IgD-negative memory B cell (primary cell): ENCODE results near the gene ZBTB38. TPM values are rescaled to one million over a fixed set of nuclear protein-coding genes. Genes with fewer than 3 reads are reported as not detected.

ENCODE experiments used
- H3K27ac Mint-ChIP-seq, 3 donors: one replicate each; pipeline ENCODE4 v1.8.0; 2020 to 2022; ENCODE audit warnings: mild to moderate bottlenecking in 3 of 3, mixed read lengths in 3 of 3, moderate library complexity in 1 of 3
- H3K27me3 Mint-ChIP-seq: one replicate; pipeline ENCODE4 v1.8.0; 2021; ENCODE audit warnings: mixed read lengths
- H3K36me3 Mint-ChIP-seq: one replicate; pipeline ENCODE4 v1.8.0; 2020; ENCODE audit warnings: mild to moderate bottlenecking, mixed read lengths
- H3K4me1 Mint-ChIP-seq, 3 donors: one replicate each; pipeline ENCODE4 v1.8.0; 2020 to 2022; ENCODE audit warnings: mixed read lengths in 3 of 3, mild to moderate bottlenecking in 1 of 3
- H3K4me3 Mint-ChIP-seq, 4 donors: one replicate each; pipeline ENCODE4 v1.8.0; 2020 to 2022; ENCODE audit warnings: mild to moderate bottlenecking in 4 of 4, mixed read lengths in 4 of 4, moderate library complexity in 3 of 4
- H3K9me3 Mint-ChIP-seq, 3 donors: one replicate each; pipeline ENCODE4 v1.8.0; 2020 to 2021; ENCODE audit warnings: mixed read lengths in 3 of 3, mild to moderate bottlenecking in 1 of 3
- polyA plus RNA-seq: library from polyadenylated mRNA; unstranded; fragments of 300-500 nt; fragmentation: Illumina TruSeq; gene quantifications from one replicate; pipeline ENCODE4 v1.2.3, GENCODE V29; 2021

The ZBTB38 gene
- polyA plus RNA-seq, 1 donor from 2014 or later = 113 TPM

- Mint-ChIP-seq H3K27ac (no peak overlapping the region), H3K4me3 (no peak overlapping the region), H3K27me3 (peaks cover 3% of the 10 kb centered on the region), H3K36me3 (no peaks in the 10 kb centered on the region), H3K4me1 (peaks cover 0 to 3% (median 0%) of the 10 kb centered on the region in 3 donors), H3K9me3 (peaks cover 2 to 5% (median 2%) of the 10 kb centered on the region in 3 donors)
Measured at GRCh38 chr3:141349711-141350110, 18.6 kb upstream of the ZBTB38 start.

GRCh38 chr3:141350666-141351065, 17.6 kb upstream of the ZBTB38 start:
- Mint-ChIP-seq H3K27me3 (peaks cover 3% of the 10 kb centered on the region), H3K4me3 (no peak overlapping the region), H3K4me1 (no peaks in the 10 kb centered on the region), H3K27ac (no peak overlapping the region), H3K36me3 (no peaks in the 10 kb centered on the region), H3K9me3 (peaks cover 2 to 5% (median 2%) of the 10 kb centered on the region in 3 donors)

GRCh38 chr3:141352262-141352984, 15.9 kb upstream of the ZBTB38 start:
- Mint-ChIP-seq H3K9me3 (peaks cover 2 to 5% (median 2%) of the 10 kb centered on the region in 3 donors), H3K4me1 (no peaks in the 10 kb centered on the region), H3K36me3 (no peaks in the 10 kb centered on the region), H3K4me3 (no peak overlapping the region), H3K27me3 (peaks cover 3% of the 10 kb centered on the region), H3K27ac (no peak overlapping the region)

GRCh38 chr3:141353652-141354495, 14.4 kb upstream of the ZBTB38 start:
- H3K27me3 Mint-ChIP-seq = peaks cover 3% of the 10 kb centered on the region
- no peaks in the 10 kb centered on the region for H3K4me1 Mint-ChIP-seq
- peaks cover 0 to 2% (median under 1%) of the 10 kb centered on the region in 3 donors for H3K9me3 Mint-ChIP-seq
- H3K36me3 Mint-ChIP-seq = no peaks in the 10 kb centered on the region
- no peak overlapping the region for H3K4me3 Mint-ChIP-seq
- no peak overlapping the region for H3K27ac Mint-ChIP-seq

GRCh38 chr3:141354517-141354916, 13.8 kb upstream of the ZBTB38 start:
- no peaks in the 10 kb centered on the region for H3K4me1 Mint-ChIP-seq
- H3K36me3 Mint-ChIP-seq = peaks cover 2% of the 10 kb centered on the region
- no peak overlapping the region for H3K27ac Mint-ChIP-seq
- peaks cover 0 to 1% (median 0%) of the 10 kb centered on the region in 3 donors for H3K9me3 Mint-ChIP-seq
- H3K27me3 Mint-ChIP-seq = peaks cover 1% of the 10 kb centered on the region
- H3K4me3 Mint-ChIP-seq = no peak overlapping the region

- no peaks in the 10 kb centered on the region for H3K27me3 Mint-ChIP-seq
- H3K27ac Mint-ChIP-seq = no peak overlapping the region
- peaks cover 2% of the 10 kb centered on the region for H3K36me3 Mint-ChIP-seq
- no peak overlapping the region for H3K4me3 Mint-ChIP-seq
- no peaks in the 10 kb centered on the region for H3K9me3 Mint-ChIP-seq
- no peaks in the 10 kb centered on the region for H3K4me1 Mint-ChIP-seq
Measured at GRCh38 chr3:141355242-141355641, 13.1 kb upstream of the ZBTB38 start.

GRCh38 chr3:141356046-141356445, 12.3 kb upstream of the ZBTB38 start:
- no peaks in the 10 kb centered on the region for H3K27me3 Mint-ChIP-seq
- H3K4me1 Mint-ChIP-seq = peaks cover 1 to 5% (median 5%) of the 10 kb centered on the region in 3 donors
- H3K9me3 Mint-ChIP-seq = no peaks in the 10 kb centered on the region
- no peak overlapping the region for H3K4me3 Mint-ChIP-seq
- no peak overlapping the region for H3K27ac Mint-ChIP-seq
- peaks cover 2% of the 10 kb centered on the region for H3K36me3 Mint-ChIP-seq

GRCh38 chr3:141360888-141361598, 7.3 kb upstream of the ZBTB38 start:
- H3K4me3 Mint-ChIP-seq = peak overlapping the region in 3 of 4 donors; percentile 46 to 50 (median 48)

GRCh38 chr3:141362736-141363135, 5.6 kb upstream of the ZBTB38 start:
- H3K27ac Mint-ChIP-seq = no peak overlapping the region
- peaks cover 2 to 9% (median 8%) of the 10 kb centered on the region in 3 donors for H3K4me1 Mint-ChIP-seq
- peak overlapping the region in 1 of 4 donors; percentile 53 for H3K4me3 Mint-ChIP-seq
- H3K36me3 Mint-ChIP-seq = peaks cover 2% of the 10 kb centered on the region
- H3K9me3 Mint-ChIP-seq = peaks cover 0 to 3% (median 0%) of the 10 kb centered on the region in 3 donors
- H3K27me3 Mint-ChIP-seq = no peaks in the 10 kb centered on the region

More at GRCh38 chr3:141360888-141361598, 7.3 kb upstream of the ZBTB38 start:
- peak overlapping the region in 1 of 3 donors; percentile 25 for H3K27ac Mint-ChIP-seq
- H3K4me1 Mint-ChIP-seq = peaks cover 1 to 8% (median 6%) of the 10 kb centered on the region in 3 donors
- peaks cover 2% of the 10 kb centered on the region for H3K36me3 Mint-ChIP-seq
- no peaks in the 10 kb centered on the region for H3K27me3 Mint-ChIP-seq
- peaks cover 0 to 3% (median 0%) of the 10 kb centered on the region in 3 donors for H3K9me3 Mint-ChIP-seq

- peaks cover 12 to 22% (median 20%) of the 10 kb centered on the region in 3 donors for H3K4me1 Mint-ChIP-seq
- H3K36me3 Mint-ChIP-seq = no peaks in the 10 kb centered on the region
- H3K27ac Mint-ChIP-seq = no peak overlapping the region
- H3K27me3 Mint-ChIP-seq = no peaks in the 10 kb centered on the region
- H3K4me3 Mint-ChIP-seq = no peak overlapping the region
- peaks cover 0 to 3% (median 0%) of the 10 kb centered on the region in 3 donors for H3K9me3 Mint-ChIP-seq
Measured at GRCh38 chr3:141365201-141365600, 3.1 kb upstream of the ZBTB38 start.

- H3K4me3 Mint-ChIP-seq = no peak overlapping the region
- no peaks in the 10 kb centered on the region for H3K27me3 Mint-ChIP-seq
- H3K27ac Mint-ChIP-seq = peak overlapping the region in 1 of 3 donors; percentile 19
- peaks cover 12 to 18% (median 14%) of the 10 kb centered on the region in 3 donors for H3K4me1 Mint-ChIP-seq
- H3K9me3 Mint-ChIP-seq = peaks cover 0 to 3% (median 0%) of the 10 kb centered on the region in 3 donors
- peaks cover 1% of the 10 kb centered on the region for H3K36me3 Mint-ChIP-seq
Measured at GRCh38 chr3:141366285-141367037, 1.8 kb upstream of the ZBTB38 start.

- Mint-ChIP-seq H3K27me3 (no peaks in the 10 kb centered on the region), H3K36me3 (peaks cover 1% of the 10 kb centered on the region), H3K27ac (peak overlapping the region in 2 of 3 donors; percentile 19 to 25), H3K9me3 (peaks cover 0 to 3% (median 0%) of the 10 kb centered on the region in 3 donors), H3K4me1 (peaks cover 17 to 21% (median 19%) of the 10 kb centered on the region in 3 donors), H3K4me3 (no peak overlapping the region)
Measured at GRCh38 chr3:141367038-141367730, 1.1 kb upstream of the ZBTB38 start.

- Mint-ChIP-seq H3K4me1 (peaks cover 24% of the 10 kb centered on the region in 3 donors), H3K27ac (peak overlapping the region; percentile 25 to 92 (median 54)), H3K4me3 (peak overlapping the region; percentile 1 to 70 (median 60)), H3K27me3 (no peaks in the 10 kb centered on the region), H3K9me3 (no peaks in the 10 kb centered on the region), H3K36me3 (peaks cover 1% of the 10 kb centered on the region)
Measured at GRCh38 chr3:141368925-141369794, 856 bp downstream of the ZBTB38 start.
